Stimulated activated naive CD4-positive, alpha-beta T cell (primary cell): ENCODE measurements around the gene GRM5.
"Not testable (repeated sequence)": the region's sequence is repeated elsewhere in the genome, so short reads cannot be mapped to it uniquely, and the experiment has no call there.

Experiments
- DNase-seq, 6 experiments: peaks; one replicate each; lab custom pipeline; 2025; lab: John Stamatoyannopoulos, UW

The GRM5 gene

GRCh38 chr11:88972210-88972609 lies 93.6 kb downstream of the GRM5 start:
- no peak for DNase-seq

GRCh38 chr11:88961621-88962020 lies 104.2 kb downstream of the GRM5 start:
- not testable (repeated sequence) for DNase-seq

GRCh38 chr11:88959857-88960256 lies 105.9 kb downstream of the GRM5 start:
- not testable (repeated sequence) for DNase-seq

GRCh38 chr11:88950975-88951374 lies 114.8 kb downstream of the GRM5 start:
- DNase-seq, result no peak

- DNase-seq, result not testable (repeated sequence)
Observed at GRCh38 chr11:88948908-88949307, 116.9 kb downstream of the GRM5 start.

- DNase-seq, result not testable (repeated sequence)
Observed at GRCh38 chr11:88947843-88948572, 117.8 kb downstream of the GRM5 start.

- DNase-seq, result not testable (repeated sequence)
Observed at GRCh38 chr11:88929665-88930064, 136.1 kb downstream of the GRM5 start.

- not testable (repeated sequence) for DNase-seq
Observed at GRCh38 chr11:88917065-88917464, 148.7 kb downstream of the GRM5 start.

- no peak for DNase-seq
Observed at GRCh38 chr11:88909500-88909899, 156.3 kb downstream of the GRM5 start.

- not testable (repeated sequence) for DNase-seq
Observed at GRCh38 chr11:88901436-88901835, 164.3 kb downstream of the GRM5 start.

- not testable (repeated sequence) for DNase-seq
Observed at GRCh38 chr11:88888855-88889254, 176.9 kb downstream of the GRM5 start.

GRCh38 chr11:88886796-88887195 lies 179.0 kb downstream of the GRM5 start:
- DNase-seq, result peak in 2 of 6 experiments; percentile 11 to 16

- not testable (repeated sequence) for DNase-seq
Observed at GRCh38 chr11:88882800-88883199, 183.0 kb downstream of the GRM5 start.

- no peak for DNase-seq
Observed at GRCh38 chr11:88861618-88862017, 204.2 kb downstream of the GRM5 start.

- not testable (repeated sequence) for DNase-seq
Observed at GRCh38 chr11:88860431-88860830, 205.4 kb downstream of the GRM5 start.

- not testable (repeated sequence) for DNase-seq
Observed at GRCh38 chr11:88853963-88854362, 211.8 kb downstream of the GRM5 start.

GRCh38 chr11:88851547-88851946 lies 214.2 kb downstream of the GRM5 start:
- DNase-seq, result not testable (repeated sequence)

- not testable (repeated sequence) for DNase-seq
Observed at GRCh38 chr11:88849773-88850172, 216.0 kb downstream of the GRM5 start.

GRCh38 chr11:88849368-88849767 lies 216.4 kb downstream of the GRM5 start:
- no peak for DNase-seq

- DNase-seq, result not testable (repeated sequence)
Observed at GRCh38 chr11:88846266-88846665, 219.5 kb downstream of the GRM5 start.

GRCh38 chr11:88844941-88845340 lies 220.8 kb downstream of the GRM5 start:
- peak in 5 of 6 experiments; percentile 7 to 74 (median 69) for DNase-seq

- peak in 5 of 6 experiments; percentile 13 to 87 (median 81) for DNase-seq
Observed at GRCh38 chr11:88843766-88844426, 221.9 kb downstream of the GRM5 start.

- DNase-seq, result not testable (repeated sequence)
Observed at GRCh38 chr11:88838139-88838538, 227.6 kb downstream of the GRM5 start.
